HEK293 (cell line): ENCODE measurements around the gene MYL9.

Experiments used
- CTCF ChIA-PET: fragments of 350-600 bp; formaldehyde crosslinking; extraction: SDS; loops from one replicate; lab custom pipeline; 2021; ENCODE audit warnings: antibody characterized with exemption; lab: Yijun Ruan, JAX
- POLR2A ChIA-PET: fragments of 300-600 bp; formaldehyde crosslinking; extraction: SDS; loops from one replicate; lab custom pipeline; 2020; ENCODE audit warnings: antibody characterized with exemption, inconsistent platforms; lab: Yijun Ruan, JAX
- H3K27ac ChIP-seq: fragments of 200-500 bp; sonication (Bioruptor generic); 2 replicates; pipeline ENCODE4 v1.5.1; 2014; ENCODE audit warnings: low read depth, low read length, control low read depth, inconsistent platforms; ENCODE audit errors: extremely low read depth
- H3K36me3 ChIP-seq, 2 experiments: fragments of 200-500 bp in 1 of 2; sonication (Bioruptor generic) in 1 of 2; 1 replicate in 1 of 2; 2 replicates in 1 of 2; pipeline ENCODE4 v1.5.1; 2014 to 2017; ENCODE audit warnings: inconsistent platforms in 2 of 2, low read length in 2 of 2; ENCODE audit not compliant: control insufficient read depth in 2 of 2, insufficient read depth in 1 of 2
- H3K4me1 ChIP-seq: fragments of 200-500 bp; sonication (Bioruptor generic); 2 replicates; pipeline ENCODE4 v1.5.1; 2014; ENCODE audit warnings: mild to moderate bottlenecking, low read length, inconsistent platforms; ENCODE audit not compliant: control insufficient read depth, insufficient read depth
- H3K4me3 ChIP-seq: 2 replicates; pipeline ENCODE4 v1.5.1; 2011; ENCODE audit warnings: low read depth, mild to moderate bottlenecking, control low read depth, low read length, moderate library complexity
- H3K9me3 ChIP-seq: fragments of 200-500 bp; sonication (Bioruptor generic); 2 replicates; pipeline ENCODE4 v1.5.1; 2014; ENCODE audit warnings: low read depth, low read length, inconsistent platforms; ENCODE audit not compliant: control insufficient read depth, insufficient read depth
- BCL11A ChIP-seq: fragments of 450-650 bp; formaldehyde crosslinking; IDR thresholded peaks from 2 replicates; pipeline ENCODE4 v1.5.1; 2016; ENCODE audit warnings: low read depth, missing biosample characterization, missing genetic modification characterization
- BCL11B ChIP-seq: fragments of 450-650 bp; formaldehyde crosslinking; IDR thresholded peaks from 2 replicates; pipeline ENCODE4 v1.5.1; 2016; ENCODE audit warnings: low read depth, missing biosample characterization, missing genetic modification characterization
- EGR2 ChIP-seq: fragments of 450-650 bp; formaldehyde crosslinking; IDR thresholded peaks from 2 replicates; pipeline ENCODE4 v1.5.1; 2016; ENCODE audit warnings: low read depth, missing biosample characterization, missing genetic modification characterization
- ELK4 ChIP-seq: IDR thresholded peaks from 2 replicates; pipeline ENCODE4 v1.6.1; 2011; ENCODE audit warnings: mild to moderate bottlenecking, low read depth, low read length, borderline replicate concordance
- GLIS1 ChIP-seq: fragments of 450-650 bp; formaldehyde crosslinking; IDR thresholded peaks from 2 replicates; pipeline ENCODE4 v1.5.1; 2016; ENCODE audit warnings: missing biosample characterization, missing genetic modification characterization
- KLF1 ChIP-seq: fragments of 450-650 bp; formaldehyde crosslinking; IDR thresholded peaks from 2 replicates; pipeline ENCODE4 v1.5.1; 2016; ENCODE audit warnings: missing biosample characterization, missing genetic modification characterization
- KLF16 ChIP-seq: fragments of 450-650 bp; formaldehyde crosslinking; IDR thresholded peaks from 2 replicates; pipeline ENCODE4 v1.5.1; 2017; ENCODE audit warnings: missing biosample characterization, missing genetic modification characterization
- KLF9 ChIP-seq: fragments of 450-650 bp; formaldehyde crosslinking; IDR thresholded peaks from 2 replicates; pipeline ENCODE4 v1.5.1; 2016; ENCODE audit warnings: missing biosample characterization, missing genetic modification characterization, low read depth
- PATZ1 ChIP-seq: fragments of 450-650 bp; formaldehyde crosslinking; IDR thresholded peaks from 2 replicates; pipeline ENCODE4 v1.5.1; 2016; ENCODE audit warnings: missing biosample characterization, missing genetic modification characterization
- PRDM4 ChIP-seq: fragments of 450-650 bp; formaldehyde crosslinking; IDR thresholded peaks from 2 replicates; pipeline ENCODE4 v1.5.1; 2017; ENCODE audit warnings: missing biosample characterization, missing genetic modification characterization
- SP2 ChIP-seq: fragments of 450-650 bp; formaldehyde crosslinking; IDR thresholded peaks from 2 replicates; pipeline ENCODE4 v1.5.1; 2016; ENCODE audit warnings: missing biosample characterization, missing genetic modification characterization
- ZBTB10 ChIP-seq: fragments of 450-650 bp; formaldehyde crosslinking; IDR thresholded peaks from 2 replicates; pipeline ENCODE4 v1.5.1; 2016; ENCODE audit warnings: missing biosample characterization, missing genetic modification characterization
- ZBTB48 ChIP-seq: fragments of 450-650 bp; formaldehyde crosslinking; IDR thresholded peaks from 2 replicates; pipeline ENCODE4 v1.5.1; 2016; ENCODE audit warnings: missing biosample characterization, missing genetic modification characterization
- ZBTB8A ChIP-seq: fragments of 450-650 bp; formaldehyde crosslinking; IDR thresholded peaks from 2 replicates; pipeline ENCODE4 v1.5.1; 2016; ENCODE audit warnings: missing biosample characterization, missing genetic modification characterization
- ZNF155 ChIP-seq: fragments of 450-650 bp; formaldehyde crosslinking; IDR thresholded peaks from 2 replicates; pipeline ENCODE4 v1.5.1; 2016; ENCODE audit warnings: missing biosample characterization, missing genetic modification characterization
- ZNF157 ChIP-seq: fragments of 450-650 bp; formaldehyde crosslinking; IDR thresholded peaks from 2 replicates; pipeline ENCODE4 v1.5.1; 2016; ENCODE audit warnings: missing biosample characterization, missing genetic modification characterization
- ZNF211 ChIP-seq: fragments of 450-650 bp; formaldehyde crosslinking; IDR thresholded peaks from 2 replicates; pipeline ENCODE4 v1.5.1; 2016; ENCODE audit warnings: low read depth, missing biosample characterization, missing genetic modification characterization
- ZNF341 ChIP-seq: fragments of 450-650 bp; formaldehyde crosslinking; IDR thresholded peaks from 2 replicates; pipeline ENCODE4; 2016; ENCODE audit warnings: low read depth, missing biosample characterization, missing genetic modification characterization
- ZNF366 ChIP-seq: fragments of 450-650 bp; formaldehyde crosslinking; conservative IDR thresholded peaks from 2 replicates; pipeline ENCODE4 v1.5.1; 2016; ENCODE audit warnings: missing biosample characterization, missing genetic modification characterization
- ZNF48 ChIP-seq: fragments of 450-650 bp; formaldehyde crosslinking; IDR thresholded peaks from 2 replicates; pipeline ENCODE4 v1.5.1; 2016; ENCODE audit warnings: missing biosample characterization, missing genetic modification characterization
- ZNF488 ChIP-seq: fragments of 450-650 bp; formaldehyde crosslinking; IDR thresholded peaks from 2 replicates; pipeline ENCODE4 v1.5.1; 2016; ENCODE audit warnings: missing biosample characterization, missing genetic modification characterization
- ZNF510 ChIP-seq: fragments of 450-650 bp; formaldehyde crosslinking; IDR thresholded peaks from 2 replicates; pipeline ENCODE4 v1.5.1; 2018; ENCODE audit warnings: mild to moderate bottlenecking, missing genetic modification characterization, missing biosample characterization; ENCODE audit not compliant: insufficient replicate concordance
- ZNF514 ChIP-seq: fragments of 450-650 bp; formaldehyde crosslinking; IDR thresholded peaks from 2 replicates; pipeline ENCODE4 v1.5.1; 2016; ENCODE audit warnings: missing biosample characterization, missing genetic modification characterization
- ZNF580 ChIP-seq: fragments of 450-650 bp; formaldehyde crosslinking; IDR thresholded peaks from 2 replicates; pipeline ENCODE4 v1.5.1; 2016; ENCODE audit warnings: missing biosample characterization, missing genetic modification characterization
- ZNF776 ChIP-seq: fragments of 450-650 bp; formaldehyde crosslinking; IDR thresholded peaks from 2 replicates; pipeline ENCODE4 v1.5.0; 2017; ENCODE audit warnings: missing biosample characterization, missing genetic modification characterization, borderline replicate concordance
- ZNF792 ChIP-seq: fragments of 450-650 bp; formaldehyde crosslinking; IDR thresholded peaks from 2 replicates; pipeline ENCODE4 v1.5.1; 2016; ENCODE audit warnings: missing biosample characterization, missing genetic modification characterization
- ZNF843 ChIP-seq: fragments of 450-650 bp; formaldehyde crosslinking; IDR thresholded peaks from 2 replicates; pipeline ENCODE4 v1.5.1; 2016; ENCODE audit warnings: missing biosample characterization, missing genetic modification characterization
- ZXDB ChIP-seq: fragments of 450-650 bp; formaldehyde crosslinking; IDR thresholded peaks from 2 replicates; pipeline ENCODE4 v1.5.1; 2016; ENCODE audit warnings: missing biosample characterization, missing genetic modification characterization

The MYL9 gene

GRCh38 chr20:36572701-36573102, 31.4 kb downstream of the MYL9 start (continued):
- TF ChIP-seq BCL11A (tag by site-specific recombination) (no peak), ZNF366 (tag by site-specific recombination) (no peak), ZBTB48 (tag by site-specific recombination) (peak; percentile 73), ZNF843 (no peak), ZNF48 (tag by site-specific recombination) (no peak), ZXDB (tag by site-specific recombination) (no peak), ZNF157 (tag by site-specific recombination) (no peak), KLF16 (no peak), BCL11B (tag by site-specific recombination) (no peak)

- H3K36me3 ChIP-seq = peaks cover 0 to under 1% of the 10 kb centered on the region in 2 experiments; a peak in 2 of 3 replicates
- H3K9me3 ChIP-seq = no peaks in the 10 kb centered on the region
- POLR2A ChIA-PET = interaction anchor here (0.6 to 3.1 kb wide), 7 partner anchors 10 to 802 kb away, joined by 3 to 26 read pairs (median 6); partner anchors contain the start of gene RAB5IF
- H3K4me1 ChIP-seq = peaks cover 4% of the 10 kb centered on the region; the same call in 1 of the 2 replicates
- H3K4me3 ChIP-seq = peak within 1 kb of the TSS; percentile 70
- peak within 1 kb of the TSS; percentile 94 for H3K27ac ChIP-seq
- CTCF ChIA-PET = interaction anchor here (0.6 to 0.7 kb wide), 3 partner anchors 12 to 175 kb away, joined by 3 to 4 read pairs (median 3); no protein-coding TSS in a partner anchor
- TF ChIP-seq KLF1 (tag by site-specific recombination) = peak; percentile 89
- no peak for TF ChIP-seq ELK4
- TF ChIP-seq PATZ1 (tag by site-specific recombination) = peak; percentile 66
- TF ChIP-seq GLIS1 (tag by site-specific recombination) = peak; percentile 78
- no peak for TF ChIP-seq ZNF514 (tag by site-specific recombination)
- peak; percentile 99 for TF ChIP-seq ZBTB8A (tag by site-specific recombination)
- no peak for TF ChIP-seq ZNF776 (tag by site-specific recombination)
- no peak for TF ChIP-seq ZNF155 (tag by site-specific recombination)
- peak; percentile 1; the same call in 1 of the 2 replicates for TF ChIP-seq ZNF341
- TF ChIP-seq ZNF580 (tag by site-specific recombination) = no peak
- no peak for TF ChIP-seq PRDM4 (tag by site-specific recombination)
- no peak for TF ChIP-seq ZNF488
- peak; percentile 79 for TF ChIP-seq SP2 (tag by site-specific recombination)
- 0 out of 2 replicates have a peak, but pooled peaks have one; percentile 35 for TF ChIP-seq EGR2 (tag by site-specific recombination)
- TF ChIP-seq KLF9 (tag by site-specific recombination) = peak; percentile 63
- no peak for TF ChIP-seq KLF16
- TF ChIP-seq ZNF510 = no peak
- TF ChIP-seq ZNF211 (tag by site-specific recombination) = no peak
- TF ChIP-seq ZBTB10 = no peak
- no peak for TF ChIP-seq ZNF792 (tag by site-specific recombination)
Measured at GRCh38 chr20:36573103-36573797, 31.9 kb downstream of the MYL9 start, which contains the start of gene TGIF2. Gene TGIF2, plus strand, starts transcription at chr20:36573597. Its CDS starts 5,178 bp downstream, at chr20:36578775.
